Activated CD4-positive, CD25-positive, alpha-beta regulatory T cell treated with anti-CD3 and anti-CD28 coated beads, Interleukin-2, amount 50 U/mL, for 24 hours (primary cell): ENCODE data around the gene FAM186B.

Experiments used
- ATAC-seq, 2 donors: fragments of 150-1000 bp; cut with Tn5 transposase; one replicate each; pipeline ENCODE4 v1.10.0; 2021; ENCODE audit warnings: mild to moderate bottlenecking in 1 of 2, moderate library complexity in 1 of 2

Gene FAM186B

DNA sequence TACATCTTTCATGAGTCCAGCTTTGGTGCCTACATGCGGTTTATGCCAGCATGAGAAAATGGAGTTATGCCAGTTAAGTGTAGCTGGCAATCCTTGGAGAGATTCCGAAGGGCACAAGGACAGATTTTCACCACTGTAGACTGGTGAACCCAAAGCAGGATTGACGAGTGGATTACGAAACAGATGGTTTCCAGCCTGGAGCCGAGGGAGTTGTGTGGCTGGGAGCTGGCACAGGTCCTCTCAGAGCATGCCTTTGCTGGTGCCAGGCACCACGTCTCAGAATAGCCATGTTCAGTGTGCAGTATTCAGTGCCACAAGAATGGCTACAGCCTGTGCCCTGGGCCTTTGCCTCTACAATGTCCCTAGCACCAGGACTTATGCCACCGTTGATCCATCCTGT lies 53.4 kb downstream of the FAM186B start:
- no peak for ATAC-seq

DNA sequence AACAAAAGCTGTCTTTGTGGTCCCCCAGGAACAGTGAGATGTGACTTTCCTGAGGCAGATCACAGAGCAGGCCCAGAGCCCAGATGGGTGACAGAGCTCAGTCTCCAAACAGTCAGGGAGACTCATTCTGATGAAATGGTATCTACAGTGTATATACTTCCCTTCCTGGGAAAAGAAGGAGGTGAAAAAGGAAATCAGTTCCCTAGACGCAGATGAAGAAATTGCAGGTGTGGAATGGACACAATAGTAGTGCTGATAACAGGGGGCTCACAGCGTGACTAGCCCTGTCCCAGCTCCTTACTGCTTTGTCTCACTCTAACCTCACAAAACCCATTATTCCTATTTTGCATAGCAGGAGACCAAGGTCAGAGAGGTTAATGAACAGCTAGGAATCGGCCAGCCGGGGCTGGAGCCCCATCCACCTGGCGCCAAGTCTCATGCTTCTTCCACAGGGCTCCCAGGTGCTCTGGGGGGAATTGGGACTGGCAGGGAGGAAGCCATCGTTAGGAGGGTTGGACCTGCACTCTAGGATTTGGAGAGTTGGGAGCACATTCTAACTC lies 54.7 kb downstream of the FAM186B start:
- ATAC-seq, result no peak

DNA sequence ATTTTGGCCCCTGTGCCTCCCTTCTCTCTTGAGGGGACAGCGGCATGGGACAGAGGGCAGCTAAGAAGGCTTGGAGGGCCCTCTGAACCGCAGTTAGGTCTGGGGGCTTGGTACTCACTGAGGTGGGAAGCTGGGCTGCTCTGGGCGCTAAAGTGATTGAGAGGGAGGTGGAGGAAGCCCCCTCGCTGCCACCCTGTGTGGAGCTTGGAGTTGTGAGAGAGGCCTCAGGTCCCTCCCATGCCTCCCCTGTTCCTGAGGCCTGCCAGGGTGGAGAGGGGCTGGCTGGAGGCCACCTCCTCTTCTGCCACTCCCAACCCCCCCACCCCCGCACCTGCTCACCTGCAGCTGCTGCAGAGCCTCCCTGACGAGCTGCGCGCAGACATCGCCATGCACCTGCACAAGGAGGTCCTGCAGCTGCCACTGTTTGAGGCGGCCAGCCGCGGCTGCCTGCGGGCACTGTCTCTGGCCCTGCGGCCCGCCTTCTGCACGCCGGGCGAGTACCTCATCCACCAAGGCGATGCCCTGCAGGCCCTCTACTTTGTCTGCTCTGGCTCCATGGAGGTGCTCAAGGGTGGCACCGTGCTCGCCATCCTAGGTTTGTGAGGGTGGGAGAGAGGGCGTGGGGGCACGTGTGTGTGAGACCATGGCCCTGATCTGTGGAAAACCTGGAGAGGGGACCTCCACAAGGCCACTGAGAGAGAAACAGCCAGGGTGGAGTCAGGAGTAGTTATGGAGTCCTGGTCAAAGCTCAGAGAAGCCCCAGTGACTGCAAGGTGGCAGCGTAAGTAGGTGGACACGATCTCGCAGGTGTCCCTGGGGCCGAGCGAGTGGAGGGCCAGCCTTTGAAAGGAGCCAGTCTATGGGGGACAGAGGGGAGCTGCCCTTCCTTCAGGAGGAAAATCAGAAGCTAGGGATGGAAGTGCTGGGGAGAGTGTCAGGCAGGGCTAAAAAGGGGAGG lies 55.4 kb downstream of the FAM186B start:
- no peak for ATAC-seq

DNA sequence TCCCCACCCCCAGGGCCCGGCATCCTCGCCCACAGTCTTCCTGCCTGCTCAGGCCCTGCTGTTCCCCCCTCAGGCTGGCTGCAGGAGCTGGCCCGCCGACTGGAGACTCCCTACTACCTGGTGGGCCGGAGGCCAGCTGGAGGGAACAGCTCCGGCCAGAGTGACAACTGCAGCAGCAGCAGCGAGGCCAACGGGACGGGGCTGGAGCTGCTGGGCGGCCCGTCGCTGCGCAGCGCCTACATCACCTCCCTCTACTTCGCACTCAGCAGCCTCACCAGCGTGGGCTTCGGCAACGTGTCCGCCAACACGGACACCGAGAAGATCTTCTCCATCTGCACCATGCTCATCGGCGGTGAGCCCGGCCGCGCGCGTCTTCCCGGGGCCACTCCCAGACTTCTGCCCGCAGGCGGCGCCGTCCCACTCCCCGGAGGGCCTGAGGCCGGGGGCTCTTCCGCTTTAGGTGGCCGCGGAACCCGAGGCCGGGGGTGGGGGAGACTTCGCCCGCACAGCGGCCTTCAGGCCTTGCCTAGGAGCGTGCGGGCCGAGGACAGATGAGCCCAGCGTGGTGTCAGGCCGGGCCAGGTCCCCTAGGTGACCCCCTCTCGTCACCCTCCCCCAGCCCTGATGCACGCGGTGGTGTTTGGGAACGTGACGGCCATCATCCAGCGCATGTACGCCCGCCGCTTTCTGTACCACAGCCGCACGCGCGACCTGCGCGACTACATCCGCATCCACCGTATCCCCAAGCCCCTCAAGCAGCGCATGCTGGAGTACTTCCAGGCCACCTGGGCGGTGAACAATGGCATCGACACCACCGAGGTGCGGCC lies 56.4 kb downstream of the FAM186B start:
- peak; percentile 32 to 36 for ATAC-seq

DNA sequence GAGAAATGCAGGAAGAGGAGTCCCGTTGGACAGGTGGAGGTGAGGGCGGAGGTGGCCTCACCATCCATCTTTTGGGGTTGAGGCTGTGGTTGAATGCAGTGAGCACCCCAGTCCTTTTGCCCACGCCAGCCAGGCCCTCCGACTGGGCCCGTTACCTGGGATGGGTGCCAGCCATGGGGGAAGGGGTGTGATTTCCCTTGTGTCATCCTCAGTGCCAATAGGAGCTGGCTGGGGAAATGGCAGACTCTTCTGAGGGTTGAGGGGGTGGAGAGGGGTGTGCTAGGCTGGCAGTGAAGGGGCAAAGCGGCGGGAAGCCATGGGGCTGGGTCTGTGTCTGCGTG lies 57.0 kb downstream of the FAM186B start:
- ATAC-seq, result no peak

DNA sequence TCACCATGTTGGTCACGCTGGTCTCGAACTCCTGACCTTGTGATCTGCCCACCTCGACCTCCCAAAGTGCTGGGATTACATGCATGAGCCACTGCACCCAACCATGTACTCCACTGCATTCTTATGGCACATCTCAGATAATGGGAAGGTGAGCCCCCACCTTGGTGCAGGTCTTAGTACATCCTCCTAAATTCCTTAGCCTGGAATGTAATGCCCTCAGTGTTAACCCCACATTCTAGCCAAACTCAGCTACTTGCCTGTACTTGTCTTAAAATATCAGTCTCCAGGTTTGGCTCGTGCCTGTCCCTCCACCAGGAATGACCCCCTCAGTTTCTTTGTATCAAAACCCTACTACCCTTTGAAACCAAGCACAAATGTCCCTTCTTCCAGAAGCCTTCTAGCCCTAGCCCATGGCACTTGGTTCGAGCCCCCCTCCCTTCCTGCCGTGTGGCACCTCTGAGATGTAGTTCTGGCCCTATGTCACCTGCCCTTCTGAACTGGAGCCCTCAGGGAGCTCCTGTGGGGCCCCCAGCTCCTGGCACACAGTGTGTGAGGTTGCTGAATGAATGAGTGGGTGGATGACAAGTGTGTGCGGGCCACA lies 58.2 kb downstream of the FAM186B start:
- ATAC-seq, result no peak

DNA sequence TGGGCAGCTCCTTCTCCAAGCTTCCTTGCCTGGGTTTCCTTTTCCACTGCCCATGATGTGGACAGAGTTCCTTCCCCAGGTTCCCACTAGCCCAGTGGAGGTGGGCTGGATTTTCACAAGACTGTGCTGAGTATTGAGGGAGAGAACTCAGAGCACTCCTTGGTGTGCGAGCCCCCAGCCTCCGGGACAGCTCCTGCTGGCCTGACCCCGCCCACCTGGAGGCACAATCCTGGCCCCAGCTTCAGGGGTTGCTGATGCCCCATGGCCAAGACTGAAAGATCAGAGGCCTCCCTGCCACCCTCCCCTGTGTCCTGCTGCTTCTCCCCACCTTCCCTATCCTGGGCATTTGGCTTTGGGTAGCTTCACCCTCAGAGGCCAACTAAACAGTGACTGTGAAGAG lies 59.0 kb downstream of the FAM186B start:
- no peak for ATAC-seq

DNA sequence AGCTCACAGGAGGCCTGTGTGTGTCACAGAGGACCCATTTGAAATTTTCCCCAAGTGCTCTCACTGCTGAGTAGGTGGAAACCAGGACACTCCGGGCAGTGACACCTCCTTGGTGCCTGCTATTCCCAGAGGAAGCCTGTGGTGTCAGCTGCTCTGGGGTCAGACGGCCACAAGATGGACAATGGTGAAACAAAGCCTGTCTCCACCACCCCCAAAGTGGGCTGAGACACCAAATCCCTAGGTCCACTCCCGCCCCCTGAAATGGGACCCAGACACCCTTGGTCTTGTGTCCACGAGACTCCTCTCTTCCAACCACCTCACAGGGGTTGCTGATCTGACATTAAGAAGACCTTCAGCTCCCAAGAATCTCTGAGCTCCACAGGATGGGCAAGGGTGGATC lies 59.6 kb downstream of the FAM186B start:
- no peak for ATAC-seq

DNA sequence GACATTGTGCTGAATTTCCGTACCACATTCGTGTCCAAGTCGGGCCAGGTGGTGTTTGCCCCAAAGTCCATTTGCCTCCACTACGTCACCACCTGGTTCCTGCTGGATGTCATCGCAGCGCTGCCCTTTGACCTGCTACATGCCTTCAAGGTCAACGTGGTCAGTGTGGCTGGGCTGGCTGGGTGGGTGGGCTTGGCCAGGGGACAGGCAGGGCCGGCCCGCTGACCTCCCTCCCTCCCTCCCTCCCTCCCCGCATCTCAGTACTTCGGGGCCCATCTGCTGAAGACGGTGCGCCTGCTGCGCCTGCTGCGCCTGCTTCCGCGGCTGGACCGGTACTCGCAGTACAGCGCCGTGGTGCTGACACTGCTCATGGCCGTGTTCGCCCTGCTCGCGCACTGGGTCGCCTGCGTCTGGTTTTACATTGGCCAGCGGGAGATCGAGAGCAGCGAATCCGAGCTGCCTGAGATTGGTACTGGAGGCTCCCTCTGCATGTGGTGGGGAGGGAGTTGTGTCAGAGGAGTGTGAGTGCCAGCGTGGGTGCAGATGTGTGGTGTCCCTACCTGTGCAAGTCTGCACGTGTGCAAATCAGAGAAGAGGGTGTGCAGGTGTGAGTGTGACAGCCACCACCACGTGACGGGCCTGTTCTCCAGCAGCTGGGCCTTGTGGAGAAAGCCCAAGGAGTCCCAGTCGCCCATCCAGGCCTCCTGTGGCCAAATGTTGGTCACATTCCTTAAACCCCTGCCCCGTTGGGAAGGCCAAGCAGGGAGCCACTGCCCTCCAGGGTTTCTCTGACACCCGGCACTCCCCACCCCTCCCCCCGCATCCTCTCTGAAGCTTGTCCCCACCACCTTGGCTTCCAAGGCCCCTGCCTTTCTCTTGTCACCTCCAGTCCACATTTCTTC lies 61.3 kb downstream of the FAM186B start:
- ATAC-seq, result no peak

DNA sequence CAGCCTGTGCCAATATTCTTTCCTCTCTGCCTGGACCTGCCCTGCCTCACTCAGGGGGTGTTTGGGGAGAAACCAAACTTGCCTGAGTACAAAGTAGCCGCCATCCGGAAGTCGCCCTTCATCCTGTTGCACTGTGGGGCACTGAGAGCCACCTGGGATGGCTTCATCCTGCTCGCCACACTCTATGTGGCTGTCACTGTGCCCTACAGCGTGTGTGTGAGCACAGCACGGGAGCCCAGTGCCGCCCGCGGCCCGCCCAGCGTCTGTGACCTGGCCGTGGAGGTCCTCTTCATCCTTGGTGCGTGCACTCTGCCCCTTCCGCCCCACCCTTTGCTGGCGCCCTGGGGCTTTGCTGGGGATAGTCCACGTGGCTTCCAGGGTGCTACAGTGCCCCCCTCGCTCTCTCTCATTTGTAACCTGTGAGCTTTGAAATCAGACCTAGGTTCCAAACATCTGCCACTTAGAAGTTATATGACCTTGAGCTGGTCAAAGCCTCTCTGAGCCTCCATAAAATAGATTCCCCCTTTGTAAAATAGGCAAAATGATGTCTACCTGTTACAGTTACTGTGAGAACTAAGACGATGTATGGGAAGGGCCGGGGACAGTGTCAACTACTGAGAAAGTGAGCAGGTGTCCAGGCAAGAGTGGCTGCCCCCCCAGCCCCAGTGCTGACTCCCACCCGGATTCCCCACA lies 62.1 kb downstream of the FAM186B start:
- no peak for ATAC-seq

DNA sequence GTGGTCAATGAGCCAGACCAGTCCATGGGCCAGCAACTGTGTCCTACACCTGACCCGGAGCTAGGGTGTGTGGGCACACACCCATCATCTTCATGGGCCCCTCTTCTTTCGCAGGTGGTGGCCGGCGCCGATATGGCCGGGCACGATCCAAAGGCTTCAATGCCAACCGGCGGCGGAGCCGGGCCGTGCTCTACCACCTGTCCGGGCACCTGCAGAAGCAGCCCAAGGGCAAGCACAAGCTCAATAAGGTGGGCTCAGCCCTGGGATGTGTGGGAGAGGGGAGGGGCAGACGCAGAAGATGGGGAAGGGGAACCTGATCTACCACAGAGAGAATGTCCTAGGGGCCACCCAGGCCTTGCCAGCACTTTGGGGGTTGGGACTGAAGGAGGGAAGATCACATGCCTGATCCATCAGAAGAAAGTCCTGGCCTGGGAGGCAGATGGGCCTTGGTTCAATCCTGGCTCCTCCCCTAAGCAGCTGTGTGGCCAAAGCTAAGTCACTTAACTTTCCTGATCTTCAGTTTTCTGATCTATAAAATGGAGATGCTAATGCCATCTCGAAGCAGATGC lies 62.8 kb downstream of the FAM186B start:
- no peak for ATAC-seq

DNA sequence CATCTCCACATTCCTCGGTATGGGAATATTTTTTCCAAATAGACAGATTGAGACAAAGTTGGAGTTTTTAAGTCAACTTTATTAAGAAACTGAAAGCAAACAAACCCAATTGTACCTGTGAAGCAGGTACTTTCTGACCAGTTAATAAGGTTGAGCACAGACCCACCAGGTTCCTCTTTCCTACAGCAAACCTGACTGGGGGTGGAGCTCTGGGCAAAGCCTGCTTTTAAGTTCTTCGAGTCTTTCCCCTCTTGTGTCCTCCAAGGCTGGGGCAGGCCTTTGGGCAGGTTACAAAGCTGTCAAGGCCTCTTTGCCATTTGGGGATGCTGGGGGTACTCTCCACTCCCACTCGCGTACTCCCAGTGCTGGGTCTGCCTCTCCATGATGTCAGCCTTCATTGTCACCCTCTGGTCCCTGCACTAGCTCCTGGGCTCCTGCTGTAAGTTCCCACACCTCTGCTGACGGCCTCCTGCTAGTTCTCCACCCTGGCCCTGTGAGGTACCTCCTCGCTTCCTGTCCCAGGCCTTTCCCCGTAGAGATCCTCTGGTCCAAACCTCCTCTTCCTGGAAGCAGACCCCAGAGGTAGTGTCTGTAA lies 63.4 kb downstream of the FAM186B start:
- ATAC-seq, result no peak

DNA sequence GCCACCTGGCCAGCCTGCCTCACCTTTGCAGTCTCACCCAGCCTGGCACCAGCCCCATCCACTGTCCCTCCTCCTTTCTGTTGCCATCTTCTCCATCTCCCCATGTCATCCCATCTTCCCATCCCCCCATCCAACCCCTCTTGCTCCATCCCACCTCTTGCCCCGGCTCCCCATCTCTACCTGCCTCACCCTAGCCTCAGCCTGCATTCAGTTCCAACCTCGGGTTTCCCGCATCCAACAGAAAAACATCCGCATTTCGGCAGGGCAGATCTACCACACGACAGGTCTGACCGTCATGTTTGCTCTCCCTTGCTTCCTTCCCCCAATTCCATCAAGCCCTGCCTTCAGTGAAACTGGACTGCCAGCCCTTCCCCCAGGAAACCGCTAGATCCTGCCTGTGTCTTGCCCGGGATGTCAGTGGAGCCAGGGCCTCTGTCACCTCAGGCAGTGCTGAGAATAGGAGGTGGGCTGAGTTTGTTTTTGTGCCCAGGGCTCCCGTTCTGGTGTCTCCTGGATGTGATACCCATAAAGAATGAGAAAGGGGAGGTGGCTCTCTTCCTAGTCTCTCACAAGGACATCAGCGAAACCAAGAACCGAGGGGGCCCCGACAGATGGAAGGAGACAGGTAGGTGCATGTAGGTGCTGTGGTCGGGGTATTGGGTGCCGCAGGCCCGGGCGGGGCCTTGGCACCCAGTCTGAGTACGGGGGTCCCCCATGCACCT lies 64.1 kb downstream of the FAM186B start:
- ATAC-seq, result no peak

DNA sequence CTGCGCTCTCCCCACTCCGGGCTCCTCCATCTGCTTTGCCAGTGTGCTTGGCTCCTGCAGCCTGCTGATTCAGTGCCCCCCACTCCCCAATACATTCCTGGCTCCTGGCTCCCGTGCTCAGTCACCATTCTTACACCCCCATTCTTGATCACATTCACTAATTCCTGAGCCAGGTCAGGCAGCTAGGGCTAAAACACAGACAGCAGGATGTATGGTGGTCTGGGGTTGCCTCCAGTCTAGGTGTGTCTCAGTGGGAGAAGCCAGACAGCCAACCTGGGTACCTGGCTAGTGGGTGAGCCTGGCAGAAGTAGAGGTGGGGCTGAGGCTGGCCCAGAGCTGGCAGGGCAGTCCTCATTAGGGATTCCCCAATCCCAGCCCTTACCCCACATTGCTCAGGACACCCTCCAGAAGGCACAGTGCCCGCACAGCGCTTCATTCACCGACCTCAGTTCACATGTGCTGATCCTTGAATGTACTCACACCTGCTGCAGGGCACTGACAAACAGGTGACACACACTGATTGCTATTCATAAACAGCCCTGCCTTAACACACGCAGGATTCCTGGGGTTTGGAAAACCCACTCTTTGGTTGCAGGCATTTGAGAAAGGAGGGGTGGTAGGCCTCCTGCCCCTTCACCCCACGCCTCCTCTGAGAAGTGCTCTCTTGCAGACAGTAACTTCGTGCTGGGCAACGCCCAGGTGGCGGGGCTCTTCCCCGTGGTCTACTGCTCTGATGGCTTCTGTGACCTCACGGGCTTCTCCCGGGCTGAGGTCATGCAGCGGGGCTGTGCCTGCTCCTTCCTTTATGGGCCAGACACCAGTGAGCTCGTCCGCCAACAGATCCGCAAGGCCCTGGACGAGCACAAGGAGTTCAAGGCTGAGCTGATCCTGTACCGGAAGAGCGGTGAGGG lies 65.0 kb downstream of the FAM186B start:
- ATAC-seq, result no peak

DNA sequence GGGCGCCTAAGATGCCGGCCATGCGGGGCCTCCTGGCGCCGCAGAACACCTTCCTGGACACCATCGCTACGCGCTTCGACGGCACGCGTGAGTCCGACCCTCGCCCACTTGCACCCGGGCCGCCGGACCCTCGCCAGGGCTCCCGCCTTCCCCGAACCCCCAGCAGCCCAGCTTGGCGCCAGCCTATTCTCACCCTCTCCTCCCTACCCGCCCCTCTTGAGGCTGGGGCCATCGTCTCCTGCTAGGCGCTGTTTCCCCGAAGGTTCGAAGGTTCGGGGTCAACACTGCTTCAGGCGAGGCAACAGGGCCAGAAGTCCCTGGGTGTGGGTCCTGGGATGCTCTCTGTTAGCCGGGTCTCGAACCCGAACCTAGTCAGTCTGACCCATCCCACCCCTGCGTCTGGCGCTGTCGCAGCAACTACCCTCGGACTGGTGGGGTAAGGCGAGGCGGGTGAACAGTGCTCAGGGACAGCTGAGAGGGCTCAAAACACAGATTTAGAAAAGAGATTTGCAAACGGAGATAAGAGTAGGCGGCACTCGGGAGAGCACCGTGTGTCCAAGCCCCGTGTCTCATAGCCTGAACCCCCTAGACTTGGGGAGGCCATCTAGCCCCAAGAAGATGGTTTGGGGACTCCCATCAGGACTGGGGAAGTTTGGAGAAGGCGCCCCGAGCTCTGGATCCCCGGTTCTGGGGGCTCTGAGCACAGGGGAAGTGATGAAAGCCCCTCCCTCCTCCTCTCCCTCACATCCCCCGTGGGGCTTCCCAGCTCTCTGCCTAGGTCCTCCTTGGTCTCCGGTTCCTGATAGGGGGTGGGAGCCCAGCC lies 65.8 kb downstream of the FAM186B start:
- no peak for ATAC-seq

DNA sequence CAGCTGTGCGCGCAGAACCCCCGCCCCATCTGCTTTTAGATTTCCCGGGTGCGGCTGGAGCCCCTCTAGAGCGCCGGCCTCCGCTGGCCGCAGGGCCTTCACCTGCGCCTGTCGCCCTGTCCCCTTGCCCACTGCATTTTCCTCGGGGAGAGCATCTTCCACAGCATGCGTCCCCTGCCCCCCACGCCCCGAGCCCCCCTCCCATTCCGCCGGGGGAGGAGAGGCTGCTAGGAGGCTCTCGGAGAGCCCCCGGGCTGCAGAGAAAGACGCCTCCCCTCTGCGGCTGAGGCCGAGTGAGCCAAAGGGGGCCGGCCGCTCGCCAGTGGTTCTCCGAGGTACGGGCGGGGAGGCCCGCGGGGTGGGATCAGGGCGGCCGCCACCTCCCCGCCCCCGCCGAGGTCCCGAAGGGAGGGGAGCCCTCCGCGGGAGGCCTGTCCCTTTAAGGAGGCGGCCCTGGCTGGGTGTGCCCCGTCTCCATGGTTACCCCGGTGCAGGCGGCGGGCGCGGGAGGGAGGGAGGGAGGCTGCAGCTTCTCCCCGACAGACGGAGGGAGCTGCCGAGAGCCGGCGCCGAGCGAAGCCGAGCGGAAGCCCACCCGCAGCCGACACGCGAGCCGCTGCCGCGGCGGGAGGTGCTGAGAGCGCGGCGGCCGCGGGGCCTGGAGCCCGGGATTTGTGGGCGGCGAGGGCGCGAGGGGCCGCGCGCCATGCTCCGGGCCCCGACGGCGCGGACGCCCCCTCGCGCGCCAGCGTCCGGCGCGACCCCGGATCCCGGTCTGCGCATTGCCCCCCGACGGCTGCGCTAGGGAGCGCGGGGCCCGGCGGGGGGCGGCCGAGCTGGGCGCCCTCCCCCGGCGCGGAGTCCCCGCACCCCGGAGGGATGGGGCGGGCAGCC lies 66.7 kb downstream of the FAM186B start, which contains the start of gene KCNH3:
Gene KCNH3, plus strand, starts transcription at position 521 of the 894 bp plus-strand sequence. CDS start 387 bp downstream, outside the sequence.
- peak; percentile 88 to 90 for ATAC-seq
